Calu3 (cell line): ENCODE results near the gene SCAF11. TPM values are rescaled to one million over a fixed set of nuclear protein-coding genes. Genes with fewer than 3 reads are reported as not detected.

Experiments
- BruUV-seq: library from RNA; stranded (reverse); fragments of 400-500 nt; replicated peaks from 2 replicates; lab custom pipeline; 2021; lab: Mats Ljungman, UMichigan
- CTCF ChIA-PET: fragments of 300-600 bp; sonication (Branson Sonifier 250); formaldehyde crosslinking; loops from one replicate; lab custom pipeline; 2022; ENCODE audit warnings: antibody characterized with exemption; lab: Charles Lee
- DNase-seq: peaks from one replicate; pipeline ENCODE4 v3.0.0; 2022
- H3K27ac Mint-ChIP-seq: one replicate; pipeline ENCODE4 v1.8.0; 2022; ENCODE audit warnings: mixed read lengths; ENCODE audit not compliant: unreplicated experiment
- H3K27me3 Mint-ChIP-seq: one replicate; pipeline ENCODE4 v1.8.0; 2022; ENCODE audit warnings: mixed read lengths; ENCODE audit not compliant: unreplicated experiment
- H3K36me3 Mint-ChIP-seq: one replicate; pipeline ENCODE4 v1.8.0; 2022; ENCODE audit warnings: mild to moderate bottlenecking, moderate library complexity, mixed read lengths; ENCODE audit not compliant: insufficient read depth, unreplicated experiment
- H3K4me1 Mint-ChIP-seq: one replicate; pipeline ENCODE4 v1.8.0; 2022; ENCODE audit warnings: mild to moderate bottlenecking, low read depth, mixed read lengths; ENCODE audit not compliant: unreplicated experiment
- H3K4me3 Mint-ChIP-seq: one replicate; pipeline ENCODE4 v1.8.0; 2022; ENCODE audit warnings: mild to moderate bottlenecking, low read depth, moderate library complexity, mixed read lengths; ENCODE audit not compliant: unreplicated experiment
- H3K9me3 Mint-ChIP-seq: one replicate; pipeline ENCODE4 v1.8.0; 2022; ENCODE audit warnings: low read depth, mixed read lengths; ENCODE audit not compliant: unreplicated experiment
- intact Hi-C: fragments of 100-400 bp; cut with micrococcal nuclease; formaldehyde crosslinking; loops from one replicate; pipeline ENCODE4 v1.10.0; 2022; ENCODE audit not compliant: unreplicated experiment
- total RNA-seq: library from RNA; stranded (reverse); gene quantifications from 2 replicates; pipeline ENCODE4 v1.2.3, GENCODE V29; 2022
- TF ChIP-seq, protein P1 (sequence below): fragments of 200-600 bp; IDR thresholded peaks from one replicate; pipeline ENCODE4 v1.8.0; 2022; ENCODE audit warnings: antibody characterized with exemption; ENCODE audit not compliant: unreplicated experiment

The SCAF11 gene
- total RNA-seq, 1 experiment from 2014 or later: 78.8 TPM

DNA sequence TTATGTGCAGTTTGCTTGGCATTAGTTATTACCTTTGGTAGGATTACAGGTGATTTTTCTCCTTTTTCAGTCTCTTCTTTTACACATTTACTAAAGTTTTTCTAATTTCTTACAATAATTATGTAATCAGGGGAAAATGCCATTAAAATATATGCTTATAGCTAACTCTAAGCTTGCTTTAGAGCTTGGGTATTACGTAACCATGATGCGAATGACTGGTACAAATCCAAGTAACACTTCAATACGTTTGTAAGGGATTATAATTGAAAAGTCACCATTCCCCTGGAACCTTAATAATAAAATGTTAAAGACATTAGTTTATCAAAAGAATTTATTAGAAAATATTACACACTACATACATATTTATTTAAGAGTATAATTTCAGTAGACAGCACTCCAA, 71.6 kb downstream of the SCAF11 start:
- no peak for DNase-seq
- TF ChIP-seq, protein P1, sequence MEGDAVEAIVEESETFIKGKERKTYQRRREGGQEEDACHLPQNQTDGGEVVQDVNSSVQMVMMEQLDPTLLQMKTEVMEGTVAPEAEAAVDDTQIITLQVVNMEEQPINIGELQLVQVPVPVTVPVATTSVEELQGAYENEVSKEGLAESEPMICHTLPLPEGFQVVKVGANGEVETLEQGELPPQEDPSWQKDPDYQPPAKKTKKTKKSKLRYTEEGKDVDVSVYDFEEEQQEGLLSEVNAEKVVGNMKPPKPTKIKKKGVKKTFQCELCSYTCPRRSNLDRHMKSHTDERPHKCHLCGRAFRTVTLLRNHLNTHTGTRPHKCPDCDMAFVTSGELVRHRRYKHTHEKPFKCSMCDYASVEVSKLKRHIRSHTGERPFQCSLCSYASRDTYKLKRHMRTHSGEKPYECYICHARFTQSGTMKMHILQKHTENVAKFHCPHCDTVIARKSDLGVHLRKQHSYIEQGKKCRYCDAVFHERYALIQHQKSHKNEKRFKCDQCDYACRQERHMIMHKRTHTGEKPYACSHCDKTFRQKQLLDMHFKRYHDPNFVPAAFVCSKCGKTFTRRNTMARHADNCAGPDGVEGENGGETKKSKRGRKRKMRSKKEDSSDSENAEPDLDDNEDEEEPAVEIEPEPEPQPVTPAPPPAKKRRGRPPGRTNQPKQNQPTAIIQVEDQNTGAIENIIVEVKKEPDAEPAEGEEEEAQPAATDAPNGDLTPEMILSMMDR: no peak
- CTCF ChIA-PET: no interaction called here
- Mint-ChIP-seq H3K4me3 (no peak overlapping the region), H3K27me3 (no peaks in the 10 kb centered on the region), H3K36me3 (peaks cover 20% of the 10 kb centered on the region), H3K4me1 (no peaks in the 10 kb centered on the region), H3K9me3 (no peaks in the 10 kb centered on the region), H3K27ac (no peak overlapping the region)
- BruUV-seq: no TSS peak
- intact Hi-C loops: no loop called here

DNA sequence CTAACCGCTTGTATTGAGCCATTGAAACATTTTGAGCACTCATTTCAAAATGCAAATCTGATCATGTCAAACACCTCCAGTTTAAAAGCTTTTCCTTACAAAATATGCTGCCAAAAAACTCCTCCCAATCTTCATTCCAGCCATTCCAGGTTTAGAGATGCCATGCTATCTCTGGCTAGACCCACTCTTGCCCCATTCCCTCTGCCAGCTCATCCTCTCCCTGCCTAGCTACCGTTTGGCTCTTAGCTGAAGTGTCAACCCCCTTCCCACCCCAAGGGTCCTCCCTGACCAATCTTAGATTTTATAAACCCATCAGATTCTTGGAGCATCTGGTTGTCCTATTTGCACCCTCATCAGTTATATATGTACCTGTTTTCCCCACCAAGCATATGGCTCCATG, 75.0 kb downstream of the SCAF11 start:
- intact Hi-C loops: no loop called here

DNA sequence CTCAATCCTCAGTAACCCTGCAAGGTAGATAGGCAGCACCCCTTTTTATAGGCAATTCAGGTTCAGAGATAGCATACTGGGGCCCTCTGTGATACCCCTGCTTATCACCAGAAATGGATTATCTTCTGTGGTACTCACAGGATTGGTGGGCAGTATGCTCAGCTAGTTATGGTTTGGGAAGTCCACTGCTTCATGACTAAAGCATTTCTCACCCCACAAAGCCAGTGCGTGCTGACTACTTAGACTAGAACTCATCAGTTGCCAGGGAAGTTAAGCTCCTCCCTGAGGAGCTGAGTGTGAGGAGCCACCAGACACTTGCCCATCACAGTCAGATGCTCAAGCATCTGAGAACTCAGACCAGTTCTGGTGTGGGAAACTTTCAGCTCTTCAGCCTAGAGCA, 76.3 kb downstream of the SCAF11 start:
- H3K27me3 Mint-ChIP-seq: no peaks in the 10 kb centered on the region

More for the DNA sequence above, 75.0 kb downstream of the SCAF11 start:
- Mint-ChIP-seq H3K36me3 (peaks cover 15% of the 10 kb centered on the region), H3K27ac (no peak overlapping the region), H3K4me1 (no peaks in the 10 kb centered on the region), H3K4me3 (no peak overlapping the region), H3K27me3 (no peaks in the 10 kb centered on the region), H3K9me3 (no peaks in the 10 kb centered on the region)
- no peak for DNase-seq
- TF ChIP-seq, protein P1: no peak
- no TSS peak for BruUV-seq
- CTCF ChIA-PET: no interaction called here

DNA sequence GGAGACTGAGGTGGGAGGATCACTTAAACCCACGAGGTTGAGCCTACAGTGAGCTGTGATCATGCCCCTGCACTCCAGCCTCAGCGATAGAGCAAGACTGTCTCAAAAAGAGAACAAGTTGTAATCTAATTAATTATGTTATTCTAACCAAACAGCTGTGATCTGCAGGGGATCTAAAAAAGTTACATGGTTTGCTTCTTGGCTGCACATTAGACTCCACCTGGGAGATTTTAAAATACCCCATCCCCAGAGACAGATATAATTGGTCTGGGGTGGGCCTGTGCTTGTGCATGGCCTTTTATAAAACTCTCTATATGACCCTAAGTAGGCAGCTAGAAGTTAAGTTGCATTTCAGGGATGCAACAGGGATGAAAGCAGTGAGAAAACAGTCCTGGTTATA, 76.7 kb downstream of the SCAF11 start:
- Mint-ChIP-seq H3K4me3 (no peak overlapping the region), H3K4me1 (no peaks in the 10 kb centered on the region), H3K27me3 (no peaks in the 10 kb centered on the region), H3K36me3 (peaks cover 15% of the 10 kb centered on the region), H3K9me3 (no peaks in the 10 kb centered on the region), H3K27ac (no peak overlapping the region)
- TF ChIP-seq, protein P1: no peak
- no peak for DNase-seq
- CTCF ChIA-PET: no interaction called here
- intact Hi-C loops: no loop called here
- no TSS peak for BruUV-seq

More for the DNA sequence above, 76.3 kb downstream of the SCAF11 start:
- Mint-ChIP-seq H3K4me3 (no peak overlapping the region), H3K9me3 (no peaks in the 10 kb centered on the region), H3K4me1 (no peaks in the 10 kb centered on the region), H3K27ac (no peak overlapping the region), H3K36me3 (peaks cover 15% of the 10 kb centered on the region)
- intact Hi-C loops: no loop called here
- DNase-seq: no peak
- CTCF ChIA-PET: no interaction called here
- TF ChIP-seq, protein P1: no peak
- BruUV-seq: no TSS peak
